HepG2 (cell line): Measurements from ENCODE around the gene GON4L. TPM values are rescaled to one million over a fixed set of nuclear protein-coding genes. Genes with fewer than 3 reads are reported as not detected.
A peak's percentile ranks its signal among the peaks of the same experiment; 100 is the strongest.

Experiments
- ARID2 ChIP-seq: sonication (generic); formaldehyde crosslinking; IDR thresholded peaks from 2 replicates; pipeline ENCODE4 v1.8.1; 2022; ENCODE audit warnings: mild to moderate bottlenecking, missing genetic modification reagents, borderline replicate concordance
- CEBPB ChIP-seq: IDR thresholded peaks from 2 replicates; pipeline ENCODE4 v1.6.1; 2011; ENCODE audit warnings: low read depth, low read length, improper control_type of control experiment, borderline replicate concordance
- FOSL2 ChIP-seq: sonication (generic); formaldehyde crosslinking; IDR thresholded peaks from 2 replicates; pipeline ENCODE4 v1.4.0; 2020; ENCODE audit warnings: missing genetic modification reagents
- FOXO4 ChIP-seq: sonication (generic); formaldehyde crosslinking; conservative IDR thresholded peaks from 2 replicates; pipeline ENCODE4 v1.8.1; 2023; ENCODE audit warnings: missing genetic modification reagents
- NCOA1 ChIP-seq: sonication (generic); formaldehyde crosslinking; IDR thresholded peaks from 2 replicates; pipeline ENCODE4 v1.9.0; 2021; ENCODE audit warnings: missing genetic modification reagents
- NFATC3 ChIP-seq: sonication (generic); formaldehyde crosslinking; IDR thresholded peaks from 2 replicates; pipeline ENCODE4 v1.5.1; 2020; ENCODE audit warnings: mild to moderate bottlenecking, missing genetic modification reagents
- NFIC ChIP-seq: IDR thresholded peaks from 2 replicates; pipeline ENCODE4 v1.6.1; 2012; ENCODE audit warnings: mild to moderate bottlenecking, low read length, inconsistent platforms
- NR2F1 ChIP-seq, 2 experiments: fragments of 450-650 bp in 1 of 2; formaldehyde crosslinking in 1 of 2; IDR thresholded peaks; 2 replicates each; pipeline versions ENCODE4 v1.5.0 to v1.6.1; 2016 to 2020; ENCODE audit warnings: mild to moderate bottlenecking in 1 of 2, missing compliant biosample characterization in 1 of 2, missing genetic modification reagents in 1 of 2, moderate library complexity in 1 of 2
- NRL ChIP-seq: sonication (generic); formaldehyde crosslinking; IDR thresholded peaks from 2 replicates; pipeline ENCODE4 v1.5.0; 2020; ENCODE audit warnings: missing genetic modification reagents, mild to moderate bottlenecking, moderate library complexity, borderline replicate concordance
- SIN3A ChIP-seq: IDR thresholded peaks from 2 replicates; pipeline ENCODE4 v1.6.1; 2011; ENCODE audit warnings: low read depth, mild to moderate bottlenecking, control low read depth, low read length, borderline replicate concordance
- SNRNP70 ChIP-seq: fragments of 200-400 bp; formaldehyde crosslinking; IDR thresholded peaks from 2 replicates; pipeline ENCODE4 v1.6.1; 2017; ENCODE audit warnings: mild to moderate bottlenecking, low read depth, low read length, moderate library complexity
- SRSF4 ChIP-seq: fragments of 200-400 bp; formaldehyde crosslinking; IDR thresholded peaks from one replicate; pipeline ENCODE4 v1.6.1; 2018; ENCODE audit warnings: mild to moderate bottlenecking, low read depth, low read length, moderate library complexity; ENCODE audit not compliant: poor library complexity, severe bottlenecking
- TFE3 ChIP-seq: IDR thresholded peaks from 2 replicates; pipeline ENCODE4 v1.6.1; 2016
- TOPORS ChIP-seq: sonication (generic); formaldehyde crosslinking; IDR thresholded peaks from 2 replicates; pipeline ENCODE4 v1.8.0; 2023; ENCODE audit warnings: mild to moderate bottlenecking, missing genetic modification reagents
- YY1 ChIP-seq: IDR thresholded peaks from 2 replicates; pipeline ENCODE4 v1.6.1; 2011; ENCODE audit warnings: low read length, low read depth, moderate library complexity, mild to moderate bottlenecking; ENCODE audit not compliant: insufficient read depth, insufficient replicate concordance
- ZBTB14 ChIP-seq: sonication (generic); formaldehyde crosslinking; IDR thresholded peaks from 2 replicates; pipeline ENCODE4 v1.4.0; 2020; ENCODE audit warnings: missing genetic modification reagents
- ZBTB39 ChIP-seq: sonication (generic); formaldehyde crosslinking; IDR thresholded peaks from 2 replicates; pipeline ENCODE4 v1.5.0; 2020; ENCODE audit warnings: missing genetic modification reagents
- ZFAT ChIP-seq: sonication (generic); formaldehyde crosslinking; conservative IDR thresholded peaks from 2 replicates; pipeline ENCODE4 v1.8.1; 2023; ENCODE audit warnings: missing genetic modification reagents, inconsistent platforms
- ZNF230 ChIP-seq: sonication (generic); formaldehyde crosslinking; IDR thresholded peaks from 2 replicates; pipeline ENCODE4 v1.4.0; 2020; ENCODE audit warnings: mild to moderate bottlenecking, missing genetic modification reagents
- ZNF264 ChIP-seq: sonication (generic); formaldehyde crosslinking; IDR thresholded peaks from 2 replicates; pipeline ENCODE4 v1.4.0; 2020; ENCODE audit warnings: missing genetic modification reagents
- ZNF460 ChIP-seq: sonication (generic); formaldehyde crosslinking; IDR thresholded peaks from 2 replicates; pipeline ENCODE4 v1.5.1; 2020; ENCODE audit warnings: missing genetic modification reagents, mild to moderate bottlenecking, borderline replicate concordance
- ZNF775 ChIP-seq: sonication (generic); formaldehyde crosslinking; IDR thresholded peaks from 2 replicates; pipeline ENCODE4 v1.4.0; 2020; ENCODE audit warnings: missing genetic modification reagents, mild to moderate bottlenecking, moderate library complexity, borderline replicate concordance
- ZSCAN5A ChIP-seq: sonication (generic); formaldehyde crosslinking; IDR thresholded peaks from 2 replicates; pipeline ENCODE4 v1.8.0; 2022; ENCODE audit warnings: mild to moderate bottlenecking, missing genetic modification reagents, borderline replicate concordance
- polyA plus RNA-seq, 8 experiments: library from polyadenylated mRNA; depleted of rRNA in 3 of 8; stranded (reverse) in 7 of 8; unstranded in 1 of 8; fragments of >200 nt; fragmentation: Illumina TruSeq in 4 of 8; extraction: Trizol in 4 of 8; gene quantifications; 2 replicates each; pipeline versions ENCODE4 v1.2.1 to v1.2.3, GENCODE V29; 2011 to 2016; ENCODE audit warnings: low read depth in 4 of 8, missing spikeins in 1 of 8, mixed read lengths in 1 of 8; ENCODE audit not compliant: insufficient read depth in 1 of 8
- total RNA-seq, 5 experiments: library from RNA; depleted of rRNA; stranded (reverse); fragments of >200 nt; fragmentation: Illumina TruSeq; extraction: Trizol; gene quantifications; 2 replicates each; pipeline ENCODE4 v1.2.3, GENCODE V29; 2016; ENCODE audit warnings: low read depth in 1 of 5

The GON4L gene
- total and polyA plus RNA-seq, 2 of the 13 experiments (the other 11 are each of a cell fraction or from before 2014, with no cell fraction given), result 14.6 to 19.6 TPM

GRCh38 chr1:155858800-155859233 is 1.8 kb upstream of the GON4L start (continued):
- TF ChIP-seq NFIC, result 0 out of 2 replicates have a peak, but pooled peaks have one; percentile 38
- TF ChIP-seq FOXO4 (CRISPR knock-in tag), result no peak
- TF ChIP-seq ARID2 (CRISPR knock-in tag), result no peak
- TF ChIP-seq NFATC3 (CRISPR knock-in tag), result no peak
- no peak for TF ChIP-seq ZBTB14 (CRISPR knock-in tag)
- no peak for TF ChIP-seq SNRNP70
- TF ChIP-seq ZNF775 (CRISPR knock-in tag), result no peak
- TF ChIP-seq NCOA1 (CRISPR knock-in tag), result no peak
- TF ChIP-seq ZNF460 (CRISPR knock-in tag), result no peak
- no peak for TF ChIP-seq TFE3 (CRISPR knock-in tag)
- TF ChIP-seq NR2F1 (CRISPR knock-in tag; IDR thresholded peaks at IDR 0.05), result no peak
- no peak for TF ChIP-seq ZNF230 (CRISPR knock-in tag)
- no peak for TF ChIP-seq ZFAT (CRISPR knock-in tag)
- no peak for TF ChIP-seq SRSF4
- no peak for TF ChIP-seq FOSL2 (CRISPR knock-in tag)
- TF ChIP-seq NRL (CRISPR knock-in tag), result no peak
- TF ChIP-seq ZBTB39 (CRISPR knock-in tag), result no peak
- TF ChIP-seq YY1, result no peak
- TF ChIP-seq ZSCAN5A, result no peak
- no peak for TF ChIP-seq TOPORS (CRISPR knock-in tag)
- TF ChIP-seq SIN3A, result no peak
- TF ChIP-seq ZNF264, result no peak
- TF ChIP-seq CEBPB, result peak; percentile 62; the same call in 1 of the 2 replicates
